ENCODE data around the gene SHE.

Gene SHE

GRCh38 chr1:154460695-154461260 lies 41.4 kb downstream of the SHE start:
- H3K27me3 Mint-ChIP-seq (ENCODE audit: low read depth) = peaks cover 5% of the 10 kb centered on the region
- H3K36me3 Mint-ChIP-seq (ENCODE audit: low read depth) = peaks cover 7% of the 10 kb centered on the region
- H3K27ac Mint-ChIP-seq = no peak overlapping the region
- H3K9me3 Mint-ChIP-seq = no peaks in the 10 kb centered on the region
- no peak for DNase-seq (ENCODE audit: low spot score)
- peaks cover 32% of the 10 kb centered on the region for H3K4me1 Mint-ChIP-seq (ENCODE audit: low read depth)
- H3K4me3 Mint-ChIP-seq = no peak overlapping the region

- H3K4me3 Mint-ChIP-seq = no peak overlapping the region
- H3K36me3 Mint-ChIP-seq (ENCODE audit: low read depth) = peaks cover 10% of the 10 kb centered on the region
- H3K27ac Mint-ChIP-seq = no peak overlapping the region
- peaks cover 5% of the 10 kb centered on the region for H3K27me3 Mint-ChIP-seq (ENCODE audit: low read depth)
- H3K4me1 Mint-ChIP-seq (ENCODE audit: low read depth) = peaks cover 28% of the 10 kb centered on the region
- DNase-seq (ENCODE audit: low spot score) = no peak
- H3K9me3 Mint-ChIP-seq = no peaks in the 10 kb centered on the region
Measured at GRCh38 chr1:154459080-154459479, 43.1 kb downstream of the SHE start.

- Mint-ChIP-seq H3K36me3 (ENCODE audit: low read depth) (peaks cover 16% of the 10 kb centered on the region), H3K4me3 (no peak overlapping the region), H3K27ac (no peak overlapping the region), H3K9me3 (no peaks in the 10 kb centered on the region), H3K4me1 (ENCODE audit: low read depth) (peaks cover 25% of the 10 kb centered on the region), H3K27me3 (ENCODE audit: low read depth) (peaks cover 13% of the 10 kb centered on the region)
- DNase-seq (ENCODE audit: low spot score) = no peak
Measured at GRCh38 chr1:154456631-154457030, 45.6 kb downstream of the SHE start.

- Mint-ChIP-seq H3K27me3 (ENCODE audit: low read depth) (peaks cover 13% of the 10 kb centered on the region), H3K4me3 (peak overlapping the region; percentile 37), H3K4me1 (ENCODE audit: low read depth) (peaks cover 15% of the 10 kb centered on the region), H3K9me3 (no peaks in the 10 kb centered on the region), H3K36me3 (ENCODE audit: low read depth) (peaks cover 16% of the 10 kb centered on the region), H3K27ac (no peak overlapping the region)
- DNase-seq (ENCODE audit: low spot score) = no peak
Measured at GRCh38 chr1:154454386-154455120, 47.7 kb downstream of the SHE start.

GRCh38 chr1:154453574-154454352 lies 48.4 kb downstream of the SHE start:
- Mint-ChIP-seq H3K27me3 (ENCODE audit: low read depth) (peaks cover 13% of the 10 kb centered on the region), H3K9me3 (no peaks in the 10 kb centered on the region), H3K27ac (no peak overlapping the region), H3K4me1 (ENCODE audit: low read depth) (peaks cover 15% of the 10 kb centered on the region), H3K36me3 (ENCODE audit: low read depth) (peaks cover 16% of the 10 kb centered on the region), H3K4me3 (peak overlapping the region; percentile 6)
- DNase-seq (ENCODE audit: low spot score) = peak; percentile 42

GRCh38 chr1:154453161-154453560 lies 49.1 kb downstream of the SHE start:
- Mint-ChIP-seq H3K27ac (no peak overlapping the region), H3K36me3 (ENCODE audit: low read depth) (peaks cover 16% of the 10 kb centered on the region), H3K4me1 (ENCODE audit: low read depth) (peaks cover 17% of the 10 kb centered on the region), H3K9me3 (no peaks in the 10 kb centered on the region), H3K27me3 (ENCODE audit: low read depth) (peaks cover 13% of the 10 kb centered on the region), H3K4me3 (no peak overlapping the region)
- DNase-seq (ENCODE audit: low spot score) = no peak

- DNase-seq (ENCODE audit: low spot score) = no peak
- peaks cover 17% of the 10 kb centered on the region for H3K4me1 Mint-ChIP-seq (ENCODE audit: low read depth)
- H3K9me3 Mint-ChIP-seq = no peaks in the 10 kb centered on the region
- peaks cover 8% of the 10 kb centered on the region for H3K27me3 Mint-ChIP-seq (ENCODE audit: low read depth)
- peaks cover 10% of the 10 kb centered on the region for H3K36me3 Mint-ChIP-seq (ENCODE audit: low read depth)
- no peak overlapping the region for H3K27ac Mint-ChIP-seq
- H3K4me3 Mint-ChIP-seq = no peak overlapping the region
Measured at GRCh38 chr1:154448331-154448811, 53.8 kb downstream of the SHE start.

- DNase-seq (ENCODE audit: low spot score) = no peak
- no peaks in the 10 kb centered on the region for H3K27me3 Mint-ChIP-seq (ENCODE audit: low read depth)
- no peak overlapping the region for H3K4me3 Mint-ChIP-seq
- H3K36me3 Mint-ChIP-seq (ENCODE audit: low read depth) = peaks cover 6% of the 10 kb centered on the region
- no peaks in the 10 kb centered on the region for H3K9me3 Mint-ChIP-seq
- peaks cover 20% of the 10 kb centered on the region for H3K4me1 Mint-ChIP-seq (ENCODE audit: low read depth)
- H3K27ac Mint-ChIP-seq = no peak overlapping the region
Measured at GRCh38 chr1:154446789-154447188, 55.4 kb downstream of the SHE start.

- H3K27me3 Mint-ChIP-seq (ENCODE audit: low read depth) = no peaks in the 10 kb centered on the region
- no peak for DNase-seq (ENCODE audit: low spot score)
- no peaks in the 10 kb centered on the region for H3K9me3 Mint-ChIP-seq
- H3K4me1 Mint-ChIP-seq (ENCODE audit: low read depth) = peaks cover 23% of the 10 kb centered on the region
- H3K4me3 Mint-ChIP-seq = no peak overlapping the region
- H3K27ac Mint-ChIP-seq = no peak overlapping the region
- H3K36me3 Mint-ChIP-seq (ENCODE audit: low read depth) = peaks cover 5% of the 10 kb centered on the region
Measured at GRCh38 chr1:154446292-154446691, 55.9 kb downstream of the SHE start.

GRCh38 chr1:154445040-154445472 lies 57.2 kb downstream of the SHE start:
- DNase-seq (ENCODE audit: low spot score) = peak; percentile 37
- Mint-ChIP-seq H3K4me1 (ENCODE audit: low read depth) (peaks cover 35% of the 10 kb centered on the region), H3K27ac (no peak overlapping the region), H3K4me3 (no peak overlapping the region), H3K9me3 (no peaks in the 10 kb centered on the region), H3K27me3 (ENCODE audit: low read depth) (no peaks in the 10 kb centered on the region), H3K36me3 (ENCODE audit: low read depth) (peaks cover 7% of the 10 kb centered on the region)

GRCh38 chr1:154443274-154444013 lies 58.8 kb downstream of the SHE start:
- Mint-ChIP-seq H3K9me3 (no peaks in the 10 kb centered on the region), H3K4me3 (no peak overlapping the region), H3K4me1 (ENCODE audit: low read depth) (peaks cover 44% of the 10 kb centered on the region), H3K27ac (no peak overlapping the region), H3K27me3 (ENCODE audit: low read depth) (no peaks in the 10 kb centered on the region), H3K36me3 (ENCODE audit: low read depth) (peaks cover 7% of the 10 kb centered on the region)
- no peak for DNase-seq (ENCODE audit: low spot score)

- Mint-ChIP-seq H3K4me1 (ENCODE audit: low read depth) (peaks cover 50% of the 10 kb centered on the region), H3K36me3 (ENCODE audit: low read depth) (peaks cover 9% of the 10 kb centered on the region)
- no peak for DNase-seq (ENCODE audit: low spot score)
Measured at GRCh38 chr1:154442006-154442740, 60.0 kb downstream of the SHE start.

GRCh38 chr1:154441241-154441888 lies 60.8 kb downstream of the SHE start:
- H3K27me3 Mint-ChIP-seq (ENCODE audit: low read depth) = no peaks in the 10 kb centered on the region
- H3K27ac Mint-ChIP-seq = peak overlapping the region; percentile 33
- H3K9me3 Mint-ChIP-seq = no peaks in the 10 kb centered on the region
- H3K4me1 Mint-ChIP-seq (ENCODE audit: low read depth) = peaks cover 50% of the 10 kb centered on the region
- DNase-seq (ENCODE audit: low spot score) = no peak
- peak overlapping the region; percentile 30 for H3K4me3 Mint-ChIP-seq
- H3K36me3 Mint-ChIP-seq (ENCODE audit: low read depth) = peaks cover 9% of the 10 kb centered on the region

More at GRCh38 chr1:154442006-154442740, 60.0 kb downstream of the SHE start:
- no peak overlapping the region for H3K4me3 Mint-ChIP-seq
- no peaks in the 10 kb centered on the region for H3K9me3 Mint-ChIP-seq
- H3K27ac Mint-ChIP-seq = no peak overlapping the region
- H3K27me3 Mint-ChIP-seq (ENCODE audit: low read depth) = no peaks in the 10 kb centered on the region
